WTC11 (cell line): Measurements from ENCODE around the gene NUAK1.

Source experiments
- GABPB1 ChIP-seq: sonication (generic); formaldehyde crosslinking; IDR thresholded peaks from 2 replicates; pipeline ENCODE4 v1.8.1; 2023; ENCODE audit warnings: mild to moderate bottlenecking, missing genetic modification reagents
- USF2 ChIP-seq: sonication (generic); formaldehyde crosslinking; IDR thresholded peaks from 2 replicates; pipeline ENCODE4 v1.8.1; 2023; ENCODE audit warnings: mild to moderate bottlenecking, missing genetic modification reagents, moderate library complexity
- ZNF532 ChIP-seq: fragments of 250-450 bp; sonication (Bioruptor Pico); IDR thresholded peaks from 2 replicates; pipeline ENCODE4 v1.9.0; 2021; ENCODE audit warnings: mild to moderate bottlenecking, borderline replicate concordance

GRCh38 chr12:106089935-106090334 is 48.8 kb downstream of the NUAK1 start:
- TF ChIP-seq GABPB1 (CRISPR knock-in tag): no peak
- TF ChIP-seq ZNF532 (CRISPR knock-in tag): no peak
- no peak for TF ChIP-seq USF2 (CRISPR knock-in tag)
